OCI-LY3 (cell line): Measurements from ENCODE around the gene CAMTA1.
"Not testable (repeated sequence)": the region's sequence is repeated elsewhere in the genome, so short reads cannot be mapped to it uniquely, and the experiment has no call there.

ENCODE experiments used
- H2AFZ ChIP-seq: fragments of 200-600, 300-600 bp; shearing (Covaris generic); 2 replicates; pipeline ENCODE4 v1.6.0; 2014; ENCODE audit warnings: antibody characterized with exemption, low read depth, low read length
- H3K27ac ChIP-seq: fragments of 200-600, 300-600 bp; sonication (generic); 2 replicates; pipeline ENCODE4 v1.5.1; 2014; ENCODE audit warnings: mild to moderate bottlenecking, low read length, moderate library complexity, mixed read lengths
- H3K27me3 ChIP-seq: fragments of 200-600, 300-600 bp; sonication (generic); 2 replicates; pipeline ENCODE4 v1.6.1; 2014; ENCODE audit warnings: low read depth, low read length, mixed read lengths
- H3K36me3 ChIP-seq: fragments of 200-600, 300-600 bp; sonication (generic); replicated peaks from 2 replicates; pipeline ENCODE3; 2014; ENCODE audit warnings: low read depth, low read length, mixed read lengths
- H3K4me1 ChIP-seq: fragments of 300-600, 200-600 bp; sonication (generic); 2 replicates; pipeline ENCODE4 v1.6.1; 2014; ENCODE audit warnings: low read length, mixed read lengths
- H3K4me2 ChIP-seq: fragments of 200-600, 300-600 bp; sonication (generic); 2 replicates; pipeline ENCODE4 v1.6.1; 2014; ENCODE audit warnings: low read length, mixed read lengths
- H3K4me3 ChIP-seq: fragments of 300-600, 200-600 bp; sonication (generic); 2 replicates; pipeline ENCODE4 v1.5.1; 2014; ENCODE audit warnings: antibody characterized with exemption, mild to moderate bottlenecking, low read length, moderate library complexity
- H3K79me2 ChIP-seq: fragments of 300-600, 200-600 bp; shearing (Covaris generic); 2 replicates; pipeline ENCODE4 v1.6.1; 2014; ENCODE audit warnings: mild to moderate bottlenecking, low read length, mixed read lengths
- H3K9ac ChIP-seq: fragments of 300-600, 200-600 bp; shearing (Covaris generic); 2 replicates; pipeline ENCODE4 v1.6.0; 2014; ENCODE audit warnings: mild to moderate bottlenecking, low read length, moderate library complexity
- H3K9me3 ChIP-seq: fragments of 200-600, 300-600 bp; shearing (Covaris generic); 2 replicates; pipeline ENCODE4 v1.6.1; 2014; ENCODE audit warnings: low read length, mixed read lengths; ENCODE audit not compliant: insufficient read depth
- H4K20me1 ChIP-seq: fragments of 200-600, 300-600 bp; sonication (generic); 2 replicates; pipeline ENCODE4 v1.6.1; 2016; ENCODE audit warnings: low read length, mixed read lengths; ENCODE audit not compliant: insufficient read depth
- EZH2phosphoT487 ChIP-seq: fragments of 200-600 bp; shearing (Covaris generic); IDR thresholded peaks from 2 replicates; pipeline ENCODE4 v1.6.1; 2018; ENCODE audit warnings: antibody characterized with exemption, mixed run types, low read depth
- TF ChIP-seq, protein P1 (sequence below): fragments of 200-600, 300-600 bp; sonication (generic); IDR thresholded peaks from 2 replicates; pipeline ENCODE4 v1.5.1; 2014; ENCODE audit warnings: antibody characterized with exemption, low read length, low read depth

CAMTA1 gene, protein sequence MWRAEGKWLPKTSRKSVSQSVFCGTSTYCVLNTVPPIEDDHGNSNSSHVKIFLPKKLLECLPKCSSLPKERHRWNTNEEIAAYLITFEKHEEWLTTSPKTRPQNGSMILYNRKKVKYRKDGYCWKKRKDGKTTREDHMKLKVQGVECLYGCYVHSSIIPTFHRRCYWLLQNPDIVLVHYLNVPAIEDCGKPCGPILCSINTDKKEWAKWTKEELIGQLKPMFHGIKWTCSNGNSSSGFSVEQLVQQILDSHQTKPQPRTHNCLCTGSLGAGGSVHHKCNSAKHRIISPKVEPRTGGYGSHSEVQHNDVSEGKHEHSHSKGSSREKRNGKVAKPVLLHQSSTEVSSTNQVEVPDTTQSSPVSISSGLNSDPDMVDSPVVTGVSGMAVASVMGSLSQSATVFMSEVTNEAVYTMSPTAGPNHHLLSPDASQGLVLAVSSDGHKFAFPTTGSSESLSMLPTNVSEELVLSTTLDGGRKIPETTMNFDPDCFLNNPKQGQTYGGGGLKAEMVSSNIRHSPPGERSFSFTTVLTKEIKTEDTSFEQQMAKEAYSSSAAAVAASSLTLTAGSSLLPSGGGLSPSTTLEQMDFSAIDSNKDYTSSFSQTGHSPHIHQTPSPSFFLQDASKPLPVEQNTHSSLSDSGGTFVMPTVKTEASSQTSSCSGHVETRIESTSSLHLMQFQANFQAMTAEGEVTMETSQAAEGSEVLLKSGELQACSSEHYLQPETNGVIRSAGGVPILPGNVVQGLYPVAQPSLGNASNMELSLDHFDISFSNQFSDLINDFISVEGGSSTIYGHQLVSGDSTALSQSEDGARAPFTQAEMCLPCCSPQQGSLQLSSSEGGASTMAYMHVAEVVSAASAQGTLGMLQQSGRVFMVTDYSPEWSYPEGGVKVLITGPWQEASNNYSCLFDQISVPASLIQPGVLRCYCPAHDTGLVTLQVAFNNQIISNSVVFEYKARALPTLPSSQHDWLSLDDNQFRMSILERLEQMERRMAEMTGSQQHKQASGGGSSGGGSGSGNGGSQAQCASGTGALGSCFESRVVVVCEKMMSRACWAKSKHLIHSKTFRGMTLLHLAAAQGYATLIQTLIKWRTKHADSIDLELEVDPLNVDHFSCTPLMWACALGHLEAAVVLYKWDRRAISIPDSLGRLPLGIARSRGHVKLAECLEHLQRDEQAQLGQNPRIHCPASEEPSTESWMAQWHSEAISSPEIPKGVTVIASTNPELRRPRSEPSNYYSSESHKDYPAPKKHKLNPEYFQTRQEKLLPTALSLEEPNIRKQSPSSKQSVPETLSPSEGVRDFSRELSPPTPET (N-terminal part only)

DNA sequence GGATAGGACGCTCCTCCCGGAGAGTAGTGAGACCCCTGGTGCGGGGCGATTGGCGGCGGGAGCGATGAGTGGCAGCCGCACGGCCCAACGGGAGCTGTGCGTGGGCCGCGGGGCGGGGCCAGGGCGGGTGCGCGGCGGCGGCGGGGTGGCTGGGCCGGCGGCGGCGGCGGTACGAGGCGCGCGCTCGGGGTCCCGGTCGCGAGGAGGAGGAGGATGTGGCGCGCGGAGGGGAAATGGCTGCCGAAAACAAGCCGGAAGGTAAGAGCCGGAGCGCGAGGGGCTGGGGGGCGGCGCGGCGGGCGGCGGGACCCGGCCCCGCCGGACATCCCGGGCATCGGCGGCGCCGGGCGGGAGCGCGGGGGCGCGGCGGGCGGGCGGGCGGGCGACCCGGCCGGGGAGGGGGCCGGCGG lies at the start of gene CAMTA1:
Gene CAMTA1, plus strand, starts transcription at position 137 of the 410 bp plus-strand sequence. Its CDS starts 77 bp downstream, at position 214.
- no peak for TF ChIP-seq EZH2phosphoT487
- TF ChIP-seq, protein P1, sequence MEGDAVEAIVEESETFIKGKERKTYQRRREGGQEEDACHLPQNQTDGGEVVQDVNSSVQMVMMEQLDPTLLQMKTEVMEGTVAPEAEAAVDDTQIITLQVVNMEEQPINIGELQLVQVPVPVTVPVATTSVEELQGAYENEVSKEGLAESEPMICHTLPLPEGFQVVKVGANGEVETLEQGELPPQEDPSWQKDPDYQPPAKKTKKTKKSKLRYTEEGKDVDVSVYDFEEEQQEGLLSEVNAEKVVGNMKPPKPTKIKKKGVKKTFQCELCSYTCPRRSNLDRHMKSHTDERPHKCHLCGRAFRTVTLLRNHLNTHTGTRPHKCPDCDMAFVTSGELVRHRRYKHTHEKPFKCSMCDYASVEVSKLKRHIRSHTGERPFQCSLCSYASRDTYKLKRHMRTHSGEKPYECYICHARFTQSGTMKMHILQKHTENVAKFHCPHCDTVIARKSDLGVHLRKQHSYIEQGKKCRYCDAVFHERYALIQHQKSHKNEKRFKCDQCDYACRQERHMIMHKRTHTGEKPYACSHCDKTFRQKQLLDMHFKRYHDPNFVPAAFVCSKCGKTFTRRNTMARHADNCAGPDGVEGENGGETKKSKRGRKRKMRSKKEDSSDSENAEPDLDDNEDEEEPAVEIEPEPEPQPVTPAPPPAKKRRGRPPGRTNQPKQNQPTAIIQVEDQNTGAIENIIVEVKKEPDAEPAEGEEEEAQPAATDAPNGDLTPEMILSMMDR = no peak
- Histone ChIP-seq H3K9me3 (no peaks in the 10 kb centered on the region), H2AFZ (peak within 1 kb of the TSS; percentile 62; the same call in 1 of the 2 replicates), H3K9ac (peak within 1 kb of the TSS; percentile 95), H4K20me1 (peaks cover 33% of the 10 kb centered on the region), H3K4me2 (peak within 1 kb of the TSS; percentile 89), H3K27me3 (no peaks in the 10 kb centered on the region), H3K79me2 (peaks cover 59% of the 10 kb centered on the region), H3K4me1 (peaks cover 15% of the 10 kb centered on the region), H3K27ac (peak within 1 kb of the TSS; percentile 91), H3K4me3 (peak within 1 kb of the TSS; percentile 95), H3K36me3 (peaks cover 3% of the 10 kb centered on the region)

DNA sequence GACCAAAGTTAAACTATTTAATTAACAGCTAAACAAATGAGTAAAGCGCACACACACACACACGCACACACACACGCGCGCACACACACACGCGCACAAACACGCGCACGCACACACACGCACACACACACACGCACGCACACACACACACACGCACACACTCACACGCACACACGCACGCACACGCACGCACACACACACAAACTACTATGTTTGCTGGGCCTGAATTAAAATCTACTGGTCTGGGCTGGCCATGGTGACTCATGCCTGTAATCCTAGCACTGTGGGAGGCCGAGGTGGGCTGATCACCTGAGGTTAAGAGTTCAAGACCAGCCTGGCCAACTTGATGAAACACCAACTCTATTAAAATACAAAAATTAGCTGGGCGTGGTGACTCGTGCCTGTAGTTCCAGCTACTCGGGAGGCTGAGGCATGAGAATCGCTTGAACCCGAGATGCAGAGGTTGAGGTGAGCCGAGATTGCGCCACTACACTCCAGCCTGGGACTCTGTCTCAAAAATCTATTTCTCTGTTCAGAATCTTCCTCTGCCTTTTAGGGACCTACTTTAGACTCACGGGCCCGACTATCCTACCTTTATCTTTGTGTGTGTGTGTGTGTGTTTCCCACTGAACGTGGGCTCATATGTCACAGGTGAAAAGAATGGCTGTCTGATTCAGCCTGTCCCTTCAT lies 46.1 kb upstream of the CAMTA1 start:
- Histone ChIP-seq H3K27me3 (no peaks in the 10 kb centered on the region), H3K9me3 (no peaks in the 10 kb centered on the region), H3K79me2 (no peaks in the 10 kb centered on the region), H3K27ac (no peak overlapping the region), H3K36me3 (no peaks in the 10 kb centered on the region), H2AFZ (no peak overlapping the region), H3K9ac (no peak overlapping the region), H4K20me1 (no peaks in the 10 kb centered on the region), H3K4me2 (no peak overlapping the region), H3K4me1 (peaks cover 6% of the 10 kb centered on the region; the same call in 1 of the 2 replicates), H3K4me3 (no peak overlapping the region)
- no peak for TF ChIP-seq EZH2phosphoT487
- TF ChIP-seq, protein P1 = no peak

DNA sequence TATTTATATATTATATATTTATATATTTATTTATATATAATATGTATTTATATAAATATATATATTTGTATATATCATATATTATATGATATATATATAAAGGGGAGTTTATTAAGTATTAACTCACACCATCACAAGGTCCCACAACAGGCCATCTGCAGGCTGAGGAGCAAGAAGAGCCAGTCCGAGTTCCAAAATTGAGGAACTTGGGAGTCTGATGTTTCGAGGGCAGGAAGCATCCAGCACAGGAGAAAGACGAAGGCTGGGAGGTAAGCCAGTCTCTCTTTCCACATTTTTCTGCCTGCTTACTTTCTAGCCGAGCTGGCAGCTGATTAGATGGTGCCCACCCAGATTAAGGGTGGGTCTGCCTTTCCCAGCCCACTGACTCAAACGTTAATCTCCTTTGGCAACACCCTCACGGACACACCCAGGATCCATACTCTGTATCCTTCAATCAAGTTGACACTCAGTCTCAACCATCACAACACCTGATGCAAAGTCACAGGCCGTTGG lies 42.5 kb upstream of the CAMTA1 start:
- not testable (repeated sequence) for H3K27me3 ChIP-seq, H3K4me3 ChIP-seq, H3K9ac ChIP-seq, H3K9me3 ChIP-seq, H3K36me3 ChIP-seq, H3K4me1 ChIP-seq, H4K20me1 ChIP-seq, H3K79me2 ChIP-seq, H3K27ac ChIP-seq
- Histone ChIP-seq H3K4me2 (peak overlapping the region; percentile 41), H2AFZ (peak overlapping the region; percentile 65)
